Hepatocyte (in vitro differentiated cells): Measurements from ENCODE around the gene COL15A1. TPM values are rescaled to one million over a fixed set of nuclear protein-coding genes. Genes with fewer than 3 reads are reported as not detected.
A peak's percentile ranks its signal among the peaks of the same experiment; 100 is the strongest.

Source experiments
- DNase-seq: peaks from one replicate; pipeline ENCODE4 v3.0.0-alpha.2; 2016; ENCODE audit warnings: low spot score
- H2AFZ ChIP-seq: fragments of 200-600 bp; sonication (generic); 2 replicates; pipeline ENCODE4 v1.6.0; 2016; ENCODE audit warnings: antibody characterized with exemption, mild to moderate bottlenecking
- H3K27ac ChIP-seq: fragments of 200-600 bp; sonication (generic); 2 replicates; pipeline ENCODE4 v1.5.1; 2016; ENCODE audit warnings: mild to moderate bottlenecking
- H3K27me3 ChIP-seq: fragments of 200-600 bp; sonication (generic); 2 replicates; pipeline ENCODE4 v1.6.1; 2016
- H3K36me3 ChIP-seq: fragments of 200-600 bp; sonication (generic); replicated peaks from 2 replicates; pipeline ENCODE4 v1.5.1; 2016; ENCODE audit warnings: low read depth; ENCODE audit not compliant: insufficient read depth
- H3K4me1 ChIP-seq: fragments of 200-600 bp; sonication (generic); 2 replicates; pipeline ENCODE4 v1.5.1; 2016; ENCODE audit warnings: mild to moderate bottlenecking, moderate library complexity; ENCODE audit not compliant: insufficient read depth
- H3K4me2 ChIP-seq: fragments of 200-600 bp; sonication (generic); 2 replicates; pipeline ENCODE4 v1.6.0; 2016
- H3K4me3 ChIP-seq: fragments of 200-600 bp; sonication (generic); 2 replicates; pipeline ENCODE4 v1.5.1; 2016; ENCODE audit warnings: mild to moderate bottlenecking
- H3K79me2 ChIP-seq: fragments of 200-600 bp; sonication (generic); 2 replicates; pipeline ENCODE4 v1.6.0; 2017; ENCODE audit warnings: mild to moderate bottlenecking
- H3K9me2 ChIP-seq: fragments of 200-600 bp; sonication (generic); replicated peaks from 2 replicates; pipeline ENCODE4 v1.6.0; 2017; ENCODE audit warnings: mild to moderate bottlenecking; ENCODE audit not compliant: insufficient read depth
- H3K9me3 ChIP-seq: fragments of 200-600 bp; sonication (generic); 2 replicates; pipeline ENCODE4 v1.5.1; 2016; ENCODE audit warnings: low read depth, mild to moderate bottlenecking
- H4K20me1 ChIP-seq: fragments of 200-600 bp; sonication (generic); 2 replicates; pipeline ENCODE4 v1.6.0; 2016; ENCODE audit warnings: mild to moderate bottlenecking; ENCODE audit not compliant: insufficient read depth, poor library complexity, severe bottlenecking
- EZH2 ChIP-seq: fragments of 200-600 bp; sonication (generic); IDR thresholded peaks from 2 replicates; pipeline ENCODE4 v1.6.1; 2016; ENCODE audit warnings: antibody characterized with exemption, mild to moderate bottlenecking, borderline replicate concordance
- EZH2phosphoT487 ChIP-seq: fragments of 200-600 bp; sonication (generic); IDR thresholded peaks from one replicate; pipeline ENCODE4 v1.6.1; 2018; ENCODE audit warnings: antibody characterized with exemption, mild to moderate bottlenecking, low read depth, moderate library complexity; ENCODE audit not compliant: unreplicated experiment, severe bottlenecking
- WGBS: methylation state at CpG from one replicate; pipeline ENCODE4 v1.1.6; 2016; ENCODE audit warnings: low lambda C conversion rate; ENCODE audit errors: missing lambda C conversion rate; 5-methylcytosine and 5-hydroxymethylcytosine counted together
- polyA plus RNA-seq: library from polyadenylated mRNA; unstranded; fragments of >200 nt; fragmentation: Nextera tagmentation; extraction: Ambion mirVana; gene quantifications from 2 replicates; pipeline ENCODE4 v1.2.1, GENCODE V29; 2016
- total RNA-seq: library from RNA; depleted of rRNA; stranded (reverse); fragments of >200 nt; gene quantifications from 2 replicates; pipeline ENCODE4 v1.2.3, GENCODE V29; 2014
- TF ChIP-seq, protein P1 (sequence below): fragments of 200-600 bp; sonication (generic); IDR thresholded peaks from 2 replicates; pipeline ENCODE4 v1.5.1; 2016; ENCODE audit warnings: antibody characterized with exemption, mild to moderate bottlenecking; ENCODE audit not compliant: poor library complexity

Gene COL15A1
- total and polyA plus RNA-seq, 2 experiments from 2014 or later: 97.6 to 106 TPM

DNA sequence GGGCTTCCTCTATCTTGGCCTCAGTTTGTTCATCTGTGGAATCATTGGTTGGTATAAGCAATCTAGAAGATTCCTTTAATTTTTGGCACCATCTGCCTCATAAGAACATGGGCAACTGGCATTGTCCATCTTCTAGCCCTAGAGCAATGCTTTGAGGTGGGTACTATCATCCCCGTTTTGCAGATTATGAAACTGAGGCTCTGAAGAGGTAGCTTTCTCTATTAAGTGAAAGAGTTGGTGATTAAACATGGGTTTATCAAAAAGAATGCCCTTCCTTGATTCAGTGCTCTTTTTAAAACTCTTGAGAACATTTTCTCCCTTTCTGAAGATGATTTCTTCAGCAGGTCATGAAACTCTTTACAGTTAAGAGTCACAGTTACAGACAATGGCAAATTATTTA lies 118.8 kb downstream of the COL15A1 start:
- H3K27me3 ChIP-seq: no peaks in the 10 kb centered on the region
- no peaks in the 10 kb centered on the region for H4K20me1 ChIP-seq
- H3K4me2 ChIP-seq: no peak overlapping the region
- no peaks in the 10 kb centered on the region for H3K79me2 ChIP-seq
- no peak overlapping the region for H3K27ac ChIP-seq
- H3K4me1 ChIP-seq: peaks cover 5% of the 10 kb centered on the region
- no peaks in the 10 kb centered on the region for H3K9me3 ChIP-seq
- H3K4me3 ChIP-seq: no peak overlapping the region
- H2AFZ ChIP-seq: no peak overlapping the region
- DNase-seq: no peak
- TF ChIP-seq EZH2phosphoT487: no peak
- TF ChIP-seq, protein P1, sequence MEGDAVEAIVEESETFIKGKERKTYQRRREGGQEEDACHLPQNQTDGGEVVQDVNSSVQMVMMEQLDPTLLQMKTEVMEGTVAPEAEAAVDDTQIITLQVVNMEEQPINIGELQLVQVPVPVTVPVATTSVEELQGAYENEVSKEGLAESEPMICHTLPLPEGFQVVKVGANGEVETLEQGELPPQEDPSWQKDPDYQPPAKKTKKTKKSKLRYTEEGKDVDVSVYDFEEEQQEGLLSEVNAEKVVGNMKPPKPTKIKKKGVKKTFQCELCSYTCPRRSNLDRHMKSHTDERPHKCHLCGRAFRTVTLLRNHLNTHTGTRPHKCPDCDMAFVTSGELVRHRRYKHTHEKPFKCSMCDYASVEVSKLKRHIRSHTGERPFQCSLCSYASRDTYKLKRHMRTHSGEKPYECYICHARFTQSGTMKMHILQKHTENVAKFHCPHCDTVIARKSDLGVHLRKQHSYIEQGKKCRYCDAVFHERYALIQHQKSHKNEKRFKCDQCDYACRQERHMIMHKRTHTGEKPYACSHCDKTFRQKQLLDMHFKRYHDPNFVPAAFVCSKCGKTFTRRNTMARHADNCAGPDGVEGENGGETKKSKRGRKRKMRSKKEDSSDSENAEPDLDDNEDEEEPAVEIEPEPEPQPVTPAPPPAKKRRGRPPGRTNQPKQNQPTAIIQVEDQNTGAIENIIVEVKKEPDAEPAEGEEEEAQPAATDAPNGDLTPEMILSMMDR: no peak
- no peak for TF ChIP-seq EZH2
- no peaks in the 10 kb centered on the region for H3K9me2 ChIP-seq
- WGBS: 100% methylated on average over 1 of the region's 1 CpG
- no peaks in the 10 kb centered on the region for H3K36me3 ChIP-seq

DNA sequence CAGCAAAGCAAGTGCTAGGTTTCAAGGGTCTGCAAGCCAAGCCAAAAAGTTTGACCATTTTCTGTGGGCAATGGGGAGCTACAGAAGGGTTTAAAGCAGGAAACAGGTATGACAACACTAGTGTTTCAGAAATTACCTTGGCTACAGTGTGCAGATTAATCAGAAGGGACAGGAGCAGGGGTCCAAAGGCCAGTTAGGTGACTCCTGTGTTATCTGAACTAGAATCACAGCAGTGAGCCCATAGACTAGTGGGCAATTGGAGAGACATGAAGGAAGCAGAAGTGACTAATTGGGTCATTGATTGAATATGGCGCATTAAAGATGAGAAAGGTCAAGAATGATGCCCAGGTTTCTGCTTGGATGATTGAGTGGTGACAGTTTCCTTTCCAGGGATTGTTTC lies 119.8 kb downstream of the COL15A1 start:
- DNase-seq: peak; percentile 44

DNA sequence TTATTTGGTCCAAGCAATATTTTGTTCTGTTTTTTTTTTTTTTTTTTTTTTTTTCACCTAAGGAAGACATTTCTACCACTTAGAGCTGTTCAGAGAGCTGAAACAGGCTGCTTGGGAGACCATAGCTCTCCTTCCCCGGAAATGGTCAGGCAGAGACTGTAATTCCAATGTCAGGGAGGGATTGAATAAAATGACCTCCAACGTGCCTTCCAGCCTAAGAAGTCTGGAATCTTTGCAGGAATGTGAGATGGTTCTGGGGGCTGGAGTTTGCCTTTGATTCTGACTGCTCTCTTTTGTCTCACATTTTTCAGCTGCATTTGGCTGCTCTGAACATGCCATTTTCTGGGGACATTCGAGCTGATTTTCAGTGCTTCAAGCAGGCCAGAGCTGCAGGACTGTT lies 122.9 kb downstream of the COL15A1 start:
- Histone ChIP-seq H4K20me1 (no peaks in the 10 kb centered on the region), H3K9me2 (no peaks in the 10 kb centered on the region), H3K27me3 (no peaks in the 10 kb centered on the region), H3K4me1 (peaks cover 9% of the 10 kb centered on the region), H3K9me3 (no peaks in the 10 kb centered on the region), H3K27ac (no peak overlapping the region), H3K36me3 (no peaks in the 10 kb centered on the region), H3K79me2 (no peaks in the 10 kb centered on the region), H3K4me2 (no peak overlapping the region), H3K4me3 (no peak overlapping the region), H2AFZ (no peak overlapping the region)
- TF ChIP-seq, protein P1: no peak
- TF ChIP-seq EZH2 (no peak), EZH2phosphoT487 (no peak)
- DNase-seq: no peak
- WGBS: 63% methylated on average over 3 of the region's 3 CpGs

More for the DNA sequence above, 119.8 kb downstream of the COL15A1 start:
- 80% methylated on average over 1 of the region's 1 CpG for whole genome bisulfite sequencing
- Histone ChIP-seq H3K27ac (peak overlapping the region; percentile 17), H3K4me2 (no peak overlapping the region), H3K9me3 (no peaks in the 10 kb centered on the region), H3K4me1 (peaks cover 5% of the 10 kb centered on the region), H3K27me3 (no peaks in the 10 kb centered on the region), H3K4me3 (no peak overlapping the region), H2AFZ (no peak overlapping the region), H3K79me2 (no peaks in the 10 kb centered on the region), H3K36me3 (no peaks in the 10 kb centered on the region), H4K20me1 (no peaks in the 10 kb centered on the region), H3K9me2 (no peaks in the 10 kb centered on the region)
- TF ChIP-seq, protein P1: no peak
- no peak for TF ChIP-seq EZH2phosphoT487
- TF ChIP-seq EZH2: no peak

DNA sequence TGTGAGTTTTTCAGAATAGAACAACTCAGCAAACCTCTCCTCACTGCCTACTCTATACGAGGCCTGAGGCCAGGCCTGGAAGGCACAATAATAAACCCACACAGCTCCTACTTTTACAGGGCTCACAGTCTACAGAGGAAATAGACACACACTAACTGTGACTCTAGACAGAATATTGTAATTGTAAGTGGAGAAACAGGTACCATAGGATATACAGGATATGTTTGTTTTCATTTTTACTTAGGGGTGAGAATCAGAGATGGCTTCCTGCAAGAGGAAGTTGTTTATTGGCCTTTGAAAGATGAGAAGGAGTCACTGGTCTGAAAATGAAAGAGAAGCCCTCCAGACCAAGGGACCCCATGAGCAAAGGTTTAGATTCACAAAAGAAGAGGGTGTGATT lies 125.4 kb downstream of the COL15A1 start:
- no peak for DNase-seq
- H2AFZ ChIP-seq: no peak overlapping the region
- H3K9me2 ChIP-seq: no peaks in the 10 kb centered on the region
- no peak for TF ChIP-seq EZH2
- no peak for TF ChIP-seq EZH2phosphoT487
- TF ChIP-seq, protein P1: no peak
- H3K79me2 ChIP-seq: no peaks in the 10 kb centered on the region
- H3K9me3 ChIP-seq: no peaks in the 10 kb centered on the region
- H3K4me2 ChIP-seq: no peak overlapping the region
- H3K4me1 ChIP-seq: peaks cover 4% of the 10 kb centered on the region
- no peaks in the 10 kb centered on the region for H3K27me3 ChIP-seq
- no peak overlapping the region for H3K4me3 ChIP-seq
- H4K20me1 ChIP-seq: no peaks in the 10 kb centered on the region
- H3K36me3 ChIP-seq: no peaks in the 10 kb centered on the region
- H3K27ac ChIP-seq: no peak overlapping the region
- 64% methylated on average over 1 of the region's 1 CpG for WGBS
